Measurements from ENCODE around the gene EYA4.

EYA4 gene

GRCh38 chr6:133340557-133340956, 99.4 kb downstream of the EYA4 start:
- no peak for TF ChIP-seq CTCF (conservative IDR thresholded peaks at IDR 0.05; ENCODE audit: low read depth, low read length)
- no peak overlapping the region for H3K4me3 ChIP-seq (ENCODE audit: low read depth, low read length)
- DNase-seq (ENCODE audit: low read depth): peak; percentile 41

- TF ChIP-seq CTCF (conservative IDR thresholded peaks at IDR 0.05; ENCODE audit: low read depth, low read length): no peak
- H3K4me3 ChIP-seq (ENCODE audit: low read depth, low read length): no peak overlapping the region
- DNase-seq (ENCODE audit: low read depth): peak; percentile 89
Observed at GRCh38 chr6:133341607-133342158, 100.5 kb downstream of the EYA4 start.

GRCh38 chr6:133343220-133343619, 102.1 kb downstream of the EYA4 start:
- no peak for DNase-seq (ENCODE audit: low read depth)
- H3K4me3 ChIP-seq (ENCODE audit: low read depth, low read length): no peak overlapping the region
- TF ChIP-seq CTCF (conservative IDR thresholded peaks at IDR 0.05; ENCODE audit: low read depth, low read length): no peak

GRCh38 chr6:133348846-133349245, 107.7 kb downstream of the EYA4 start:
- no peak for DNase-seq (ENCODE audit: low read depth)
- no peak overlapping the region for H3K4me3 ChIP-seq (ENCODE audit: low read depth, low read length)
- TF ChIP-seq CTCF (conservative IDR thresholded peaks at IDR 0.05; ENCODE audit: low read depth, low read length): no peak

- no peak for TF ChIP-seq CTCF (conservative IDR thresholded peaks at IDR 0.05; ENCODE audit: low read depth, low read length)
- no peak overlapping the region for H3K4me3 ChIP-seq (ENCODE audit: low read depth, low read length)
- no peak for DNase-seq (ENCODE audit: low read depth)
Observed at GRCh38 chr6:133350928-133351327, 109.8 kb downstream of the EYA4 start.

GRCh38 chr6:133352046-133352445, 110.9 kb downstream of the EYA4 start:
- no peak overlapping the region for H3K4me3 ChIP-seq (ENCODE audit: low read depth, low read length)
- TF ChIP-seq CTCF (conservative IDR thresholded peaks at IDR 0.05; ENCODE audit: low read depth, low read length): no peak
- no peak for DNase-seq (ENCODE audit: low read depth)

- TF ChIP-seq CTCF (conservative IDR thresholded peaks at IDR 0.05; ENCODE audit: low read depth, low read length): no peak
- no peak overlapping the region for H3K4me3 ChIP-seq (ENCODE audit: low read depth, low read length)
- no peak for DNase-seq (ENCODE audit: low read depth)
Observed at GRCh38 chr6:133353061-133353460, 111.9 kb downstream of the EYA4 start.
